Activated gamma-delta T cell treated with Interleukin-2 at 50 U/mL for 16 hours (primary cell): Measurements from ENCODE around the gene LRBA.
"Not testable (repeated sequence)": the region's sequence is repeated elsewhere in the genome, so short reads cannot be mapped to it uniquely, and the experiment has no call there.

Source experiments
- DNase-seq: peaks from one replicate; pipeline ENCODE4 v3.0.0-alpha.2; 2020

The LRBA gene

DNA sequence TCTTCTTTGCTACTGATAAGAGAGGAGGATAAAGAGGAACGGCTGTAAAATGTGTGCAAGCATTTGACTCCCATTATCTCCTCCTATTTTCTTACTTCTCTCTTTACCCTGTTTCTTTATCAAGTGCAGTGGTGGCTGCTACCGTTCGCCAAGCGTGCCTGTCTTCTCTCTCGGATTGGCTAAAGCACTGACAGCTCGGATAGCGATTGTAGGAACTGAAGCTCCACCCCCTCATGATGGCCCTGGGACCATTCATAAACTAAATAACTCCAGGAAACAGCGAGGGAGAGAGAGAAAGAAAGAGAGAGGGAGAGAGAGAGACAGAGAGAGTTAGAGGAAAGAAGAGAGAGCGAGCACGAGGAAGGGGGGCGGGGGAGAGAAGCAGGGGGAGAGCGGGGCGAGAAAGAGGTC, 433.4 kb downstream of the LRBA start:
- no peak for DNase-seq

- DNase-seq = no peak
Observed at GRCh38 chr4:150581056-150581605, 434.0 kb downstream of the LRBA start.

DNA sequence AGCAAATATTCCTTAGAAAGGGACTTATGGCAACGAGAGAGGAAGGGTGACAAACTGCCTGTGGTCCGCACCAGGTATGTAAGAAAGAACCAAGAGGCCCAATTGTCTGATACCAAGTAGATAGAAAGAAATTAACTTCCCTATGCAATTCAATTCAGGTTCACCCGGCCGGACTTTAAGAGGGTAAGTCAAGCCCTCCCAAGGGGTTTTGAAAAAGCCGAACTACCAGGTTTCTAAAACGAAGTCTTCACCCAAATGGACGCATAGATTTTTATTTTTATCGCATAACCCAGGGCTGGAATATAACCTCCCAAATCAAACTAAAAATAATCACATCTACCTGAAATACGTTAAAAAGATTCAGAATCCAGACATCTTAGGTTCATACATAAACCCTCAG, 434.8 kb downstream of the LRBA start:
- DNase-seq = no peak

- DNase-seq = no peak
Observed at GRCh38 chr4:150579551-150580234, 435.4 kb downstream of the LRBA start.

DNA sequence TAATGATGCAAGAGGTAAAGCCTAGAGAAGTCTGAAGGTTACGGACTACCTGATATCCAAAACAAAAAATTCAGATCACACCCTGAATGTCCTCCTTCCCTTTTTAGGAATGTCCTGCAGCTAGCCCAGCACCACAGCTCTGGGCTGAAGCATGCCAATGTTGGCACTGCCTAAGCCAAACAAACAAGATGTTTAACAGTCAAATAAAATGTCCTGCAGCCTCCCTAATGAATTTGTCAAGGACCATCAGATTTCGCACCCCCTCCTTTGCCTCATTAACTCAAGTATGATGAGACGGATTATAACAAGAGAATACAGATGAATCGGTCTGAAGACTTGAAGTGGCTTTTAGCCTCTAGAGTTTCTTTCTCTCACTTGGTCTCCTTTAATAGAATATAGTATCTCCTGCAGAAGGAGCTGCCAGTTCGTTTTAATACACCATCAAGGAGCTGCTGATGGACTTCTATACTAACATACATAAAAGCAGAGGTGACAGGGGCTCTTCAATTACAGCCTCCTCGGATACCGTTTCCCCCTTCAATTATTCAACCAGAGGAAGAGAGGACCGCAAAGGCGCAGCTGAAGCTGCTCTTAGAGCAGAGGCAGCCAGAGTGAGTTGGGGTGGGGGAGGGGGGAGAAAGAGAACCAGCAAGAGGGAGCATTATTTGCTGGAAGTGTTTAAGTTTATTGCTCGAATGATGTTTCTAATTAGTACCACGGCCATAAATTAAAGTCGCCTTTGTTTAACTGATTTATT, 436.2 kb downstream of the LRBA start:
- DNase-seq = no peak

DNA sequence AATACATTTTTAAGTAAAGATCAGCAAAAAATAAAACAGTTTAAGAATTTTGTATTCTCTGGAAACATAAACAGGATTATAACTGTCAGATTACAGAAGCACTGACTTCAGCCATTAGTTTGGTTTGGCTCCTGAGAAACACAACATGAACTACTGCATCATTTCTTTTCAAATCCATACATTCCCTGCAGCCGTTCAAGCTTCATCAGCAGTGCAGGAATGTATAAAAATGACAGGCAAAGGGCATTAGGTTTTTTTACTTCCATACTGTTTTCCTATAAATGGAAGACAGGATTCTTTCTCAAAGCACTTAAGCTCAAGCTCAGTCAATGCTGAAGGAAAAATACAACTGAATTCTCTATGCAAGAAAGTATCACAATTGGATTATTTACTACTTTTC, 437.3 kb downstream of the LRBA start:
- DNase-seq = no peak

GRCh38 chr4:150574678-150575077, 440.4 kb downstream of the LRBA start:
- DNase-seq = no peak

- no peak for DNase-seq
Observed at GRCh38 chr4:150573534-150573933, 441.6 kb downstream of the LRBA start.

GRCh38 chr4:150572704-150573504, 442.2 kb downstream of the LRBA start:
- DNase-seq = no peak

GRCh38 chr4:150570862-150571261, 444.2 kb downstream of the LRBA start:
- DNase-seq = no peak

DNA sequence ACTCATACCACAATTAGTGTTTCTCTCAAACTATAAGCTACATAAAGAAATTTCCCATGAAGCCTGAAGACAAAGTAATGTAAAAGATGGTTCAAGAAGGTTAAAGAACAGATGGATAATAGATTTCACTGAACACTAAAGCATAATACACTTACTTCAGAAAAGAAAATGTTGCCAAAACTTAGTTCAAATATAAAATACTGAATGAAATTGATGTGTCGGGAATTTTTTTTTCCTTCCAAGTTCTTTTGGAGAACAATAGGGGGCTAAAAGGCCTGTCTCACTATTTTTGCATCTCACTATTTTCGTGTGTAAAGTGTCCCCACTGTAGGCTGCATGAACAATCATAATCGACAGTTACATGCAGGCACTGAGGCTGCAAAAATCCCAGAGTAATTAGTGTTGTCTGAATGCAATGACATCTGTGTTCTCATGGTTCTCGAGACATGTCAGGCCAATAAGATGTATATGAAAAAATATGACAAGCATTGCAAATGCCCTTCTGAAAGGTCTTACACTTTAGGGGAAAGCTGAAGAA, 445.0 kb downstream of the LRBA start:
- no peak for DNase-seq

DNA sequence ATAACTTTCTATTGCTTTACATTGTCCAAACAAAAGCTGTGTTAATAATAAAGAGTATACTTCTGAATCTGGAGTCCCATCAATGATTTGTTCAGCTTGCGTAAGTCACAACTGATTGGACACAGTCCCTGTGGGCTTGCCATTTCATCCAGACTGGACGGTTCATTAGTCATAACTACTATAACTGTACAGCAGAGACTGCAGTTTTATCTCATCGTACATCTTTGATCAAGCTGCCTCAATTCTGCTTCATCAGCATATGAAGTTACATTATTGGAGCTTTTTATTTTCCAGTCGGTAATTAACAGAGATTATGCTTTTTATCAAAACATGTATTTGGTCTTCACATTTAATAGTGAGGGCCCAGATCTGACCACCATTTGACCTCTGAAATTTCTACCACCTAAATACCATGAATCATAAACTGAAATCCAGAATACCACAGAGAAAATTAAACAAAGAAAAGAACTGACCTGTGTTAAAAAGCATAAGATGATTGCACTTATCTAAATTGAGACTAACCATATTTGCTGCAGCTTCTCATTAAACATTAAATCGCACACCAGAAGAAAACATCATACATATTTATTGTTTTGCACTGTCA, 445.6 kb downstream of the LRBA start:
- DNase-seq = no peak

- no peak for DNase-seq
Observed at GRCh38 chr4:150567070-150567469, 448.0 kb downstream of the LRBA start.

- not testable (repeated sequence) for DNase-seq
Observed at GRCh38 chr4:150564967-150565366, 450.1 kb downstream of the LRBA start.

GRCh38 chr4:150562751-150563150, 452.3 kb downstream of the LRBA start:
- no peak for DNase-seq

DNA sequence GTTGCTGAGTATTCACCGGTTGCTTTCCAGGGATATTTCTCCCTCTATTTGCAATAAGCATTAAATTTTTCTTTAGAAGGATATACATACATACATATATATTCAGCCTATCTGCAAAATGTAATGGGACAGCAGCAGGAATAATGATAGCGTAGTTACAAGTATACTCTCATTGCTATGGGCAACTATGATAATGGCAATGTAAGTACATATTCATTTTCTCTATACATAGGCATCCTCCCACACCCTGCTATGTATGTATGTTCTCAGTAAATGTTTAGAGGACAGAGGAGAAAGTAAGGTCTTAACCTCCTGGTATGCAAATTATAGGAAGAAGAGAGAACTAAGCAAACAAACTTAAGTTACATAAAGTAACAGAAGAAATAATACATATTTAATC, 452.8 kb downstream of the LRBA start:
- DNase-seq = no peak

- DNase-seq = no peak
Observed at GRCh38 chr4:150561143-150561737, 453.8 kb downstream of the LRBA start.

GRCh38 chr4:150557811-150558210, 457.3 kb downstream of the LRBA start:
- DNase-seq = not testable (repeated sequence)

GRCh38 chr4:150547154-150547838, 467.8 kb downstream of the LRBA start:
- no peak for DNase-seq

DNA sequence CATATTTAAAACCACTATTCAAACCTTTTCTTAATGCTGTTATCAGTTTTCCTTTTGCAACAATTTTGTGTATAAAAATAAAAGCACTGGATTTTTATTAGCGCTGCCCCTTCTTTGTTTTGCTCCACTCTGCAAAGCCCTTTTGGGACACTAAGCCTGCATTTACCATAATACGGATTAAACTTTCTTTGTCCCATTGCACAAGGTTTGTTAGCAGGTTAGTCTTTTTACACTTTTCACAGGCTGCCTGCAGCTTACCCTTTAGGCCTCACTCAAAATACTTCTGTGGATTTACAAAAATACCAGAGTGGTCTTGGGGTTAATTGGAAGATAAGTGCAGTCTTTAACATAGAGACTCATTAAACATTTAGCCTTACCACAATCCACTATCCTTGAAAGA, 468.8 kb downstream of the LRBA start:
- DNase-seq = no peak

DNA sequence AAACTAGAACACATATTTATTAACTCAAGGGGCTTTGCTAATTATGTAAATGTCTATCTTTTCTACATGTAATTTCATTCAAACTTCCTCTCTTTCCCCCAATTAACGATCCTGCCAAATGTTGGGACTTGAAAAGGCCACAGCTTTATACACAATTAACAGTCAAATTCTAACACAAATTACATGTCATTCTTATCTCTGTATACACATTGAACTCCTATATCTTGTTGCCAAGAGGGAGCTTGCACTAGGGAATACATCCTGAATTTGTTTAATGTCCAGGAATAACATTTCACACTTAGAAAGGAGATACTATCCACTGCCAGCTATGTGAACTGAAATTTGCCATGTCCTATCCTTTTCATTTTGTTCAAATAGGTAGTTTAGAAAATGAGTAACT, 472.0 kb downstream of the LRBA start:
- no peak for DNase-seq

DNA sequence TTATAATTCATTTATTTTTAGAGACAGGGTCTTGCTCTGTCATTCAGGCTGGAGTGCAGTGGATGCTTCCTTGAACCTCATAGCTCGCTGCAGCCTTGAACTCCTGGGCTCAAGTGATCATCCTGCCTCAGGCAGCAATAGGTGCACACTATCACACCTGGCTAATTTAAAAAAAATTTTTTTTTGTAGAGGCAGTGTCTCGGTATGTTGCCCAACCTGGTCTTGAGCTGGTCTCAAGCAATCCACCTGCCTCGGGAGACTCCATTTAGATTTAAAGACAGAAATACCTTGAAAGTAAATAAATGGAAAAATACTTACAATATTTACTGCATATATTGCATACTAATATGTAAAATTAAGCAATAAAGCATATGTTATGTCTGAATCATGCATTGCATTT, 473.4 kb downstream of the LRBA start:
- DNase-seq = no peak
